HG03159 (cell line): Measurements from ENCODE around the gene TMEM239.
A peak's percentile ranks its signal among the peaks of the same experiment; 100 is the strongest.
"Not testable (repeated sequence)": the region's sequence is repeated elsewhere in the genome, so short reads cannot be mapped to it uniquely, and the experiment has no call there.

Experiments
- ATAC-seq: cut with Tn5 transposase; IDR thresholded peaks from one replicate; pipeline ENCODE4 v1.9.1; 2021; ENCODE audit warnings: mild to moderate bottlenecking, moderate library complexity; ENCODE audit not compliant: unreplicated experiment

TMEM239 gene

GRCh38 chr20:2820084-2820895 is 4.1 kb downstream of the TMEM239 start:
- ATAC-seq, result no peak

- ATAC-seq, result no peak
These were observed 5.0 kb downstream of the TMEM239 start for GRCh38 chr20:2820896-2821869.

GRCh38 chr20:2822073-2822472 is 5.9 kb downstream of the TMEM239 start:
- ATAC-seq, result no peak

GRCh38 chr20:2825761-2826160 is 9.6 kb downstream of the TMEM239 start:
- no peak for ATAC-seq

GRCh38 chr20:2826655-2827054 is 10.5 kb downstream of the TMEM239 start:
- ATAC-seq, result no peak

GRCh38 chr20:2829376-2829775 is 13.2 kb downstream of the TMEM239 start:
- no peak for ATAC-seq

GRCh38 chr20:2831206-2831605 is 15.0 kb downstream of the TMEM239 start:
- not testable (repeated sequence) for ATAC-seq

- ATAC-seq, result no peak
These were observed 17.6 kb downstream of the TMEM239 start for GRCh38 chr20:2833761-2834160.

GRCh38 chr20:2834401-2835110 is 18.4 kb downstream of the TMEM239 start:
- no peak for ATAC-seq

- ATAC-seq, result no peak
These were observed 19.2 kb downstream of the TMEM239 start for GRCh38 chr20:2835331-2835796.

- ATAC-seq, result no peak
These were observed 19.9 kb downstream of the TMEM239 start for GRCh38 chr20:2836035-2836434.

- no peak for ATAC-seq
These were observed 21.2 kb downstream of the TMEM239 start for GRCh38 chr20:2837221-2837960.

GRCh38 chr20:2838170-2838797 is 22.1 kb downstream of the TMEM239 start:
- no peak for ATAC-seq

- no peak for ATAC-seq
These were observed 22.9 kb downstream of the TMEM239 start for GRCh38 chr20:2838847-2839671.

- no peak for ATAC-seq
These were observed 23.6 kb downstream of the TMEM239 start for GRCh38 chr20:2839732-2840137.

- ATAC-seq, result peak; percentile 96
These were observed 24.2 kb downstream of the TMEM239 start, which contains the start of the genes PCED1A and VPS16 for GRCh38 chr20:2840138-2840966. PCED1A (minus strand) TSS chr20:2840655; CDS start chr20:2839912, 743 bp downstream. VPS16 (plus strand) TSS chr20:2840745; CDS start chr20:2840775, 30 bp downstream.

- peak; percentile 36 for ATAC-seq
These were observed 24.9 kb downstream of the TMEM239 start for GRCh38 chr20:2840967-2841531.
